GM12878 (cell line): ENCODE data around the gene ZNF22. TPM values are rescaled to one million over a fixed set of nuclear protein-coding genes. Genes with fewer than 3 reads are reported as not detected.

ENCODE experiments used
- BMI1 ChIP-seq: fragments of 450-650 bp; IDR thresholded peaks from 2 replicates; pipeline ENCODE4 v1.6.1; 2016; ENCODE audit warnings: mild to moderate bottlenecking, moderate library complexity, borderline replicate concordance
- GABPA ChIP-seq: IDR thresholded peaks from 2 replicates; pipeline ENCODE4 v1.6.1; 2014; ENCODE audit warnings: antibody characterized with exemption, low read depth, mild to moderate bottlenecking, inconsistent platforms
- IKZF2 ChIP-seq, 2 experiments: fragments of 450-650 bp; IDR thresholded peaks; 2 replicates each; pipeline ENCODE4 v1.6.1; 2017; ENCODE audit warnings: mild to moderate bottlenecking in 2 of 2, moderate library complexity in 2 of 2
- MTA2 ChIP-seq: fragments of 450-650 bp; IDR thresholded peaks from 2 replicates; pipeline ENCODE4 v1.6.1; 2016; ENCODE audit warnings: low read depth, mild to moderate bottlenecking, moderate library complexity
- MYC ChIP-seq: IDR thresholded peaks from 2 replicates; pipeline ENCODE4 v1.6.1; 2011; ENCODE audit warnings: mild to moderate bottlenecking, low read length, moderate library complexity, inconsistent platforms; ENCODE audit not compliant: insufficient read depth, insufficient replicate concordance, insufficient read length, severe bottlenecking
- PAX8 ChIP-seq: fragments of 450-650 bp; IDR thresholded peaks from 2 replicates; pipeline ENCODE4 v1.6.1; 2017; ENCODE audit warnings: mild to moderate bottlenecking, moderate library complexity
- POU2F2 ChIP-seq: IDR thresholded peaks from 3 replicates; pipeline ENCODE4 v1.6.1; 2011; ENCODE audit warnings: low read depth, mild to moderate bottlenecking, low read length, borderline replicate concordance
- RCOR1 ChIP-seq: conservative IDR thresholded peaks from 2 replicates; pipeline ENCODE4 v1.6.1; 2012; ENCODE audit warnings: low read depth, low read length, improper control_type of control experiment
- SPI1 ChIP-seq: IDR thresholded peaks from 2 replicates; pipeline ENCODE4 v1.6.1; 2011; ENCODE audit warnings: low read depth, mild to moderate bottlenecking, low read length, moderate library complexity, borderline replicate concordance; ENCODE audit not compliant: insufficient read depth
- STAT3 ChIP-seq: IDR thresholded peaks from 2 replicates; pipeline ENCODE4 v1.6.1; 2011; ENCODE audit warnings: low read depth, low read length, improper control_type of control experiment
- TCF12 ChIP-seq: IDR thresholded peaks from 2 replicates; pipeline ENCODE4 v1.6.1; 2011; ENCODE audit warnings: low read depth, mild to moderate bottlenecking, low read length
- WRNIP1 ChIP-seq: IDR thresholded peaks from 2 replicates; pipeline ENCODE4 v1.6.1; 2011; ENCODE audit warnings: low read depth, low read length, improper control_type of control experiment, borderline replicate concordance
- ZSCAN29 ChIP-seq: fragments of 450-650 bp; IDR thresholded peaks from 2 replicates; pipeline ENCODE4 v1.6.1; 2017; ENCODE audit warnings: mild to moderate bottlenecking, moderate library complexity
- polyA plus RNA-seq, 11 experiments: library from polyadenylated mRNA; depleted of rRNA in 4 of 11; unstranded in 6 of 11; stranded (reverse) in 5 of 11; fragments of >200 nt; fragmentation: Nextera tagmentation in 4 of 11; fragmentation: Illumina TruSeq in 1 of 11; extraction: Ambion mirVana in 4 of 11; extraction: Trizol in 1 of 11; gene quantifications; 1 replicate in 1 of 11; 2 replicates in 10 of 11; pipeline versions ENCODE4 v1.2.1 to v1.2.3, GENCODE V29; 2011 to 2016; ENCODE audit warnings: inconsistent platforms in 2 of 11, missing spikeins in 2 of 11, low read depth in 1 of 11
- total RNA-seq, 4 experiments: library from RNA; depleted of rRNA in 3 of 4; stranded (reverse); fragments of >200 nt in 3 of 4; fragmentation: Illumina TruSeq in 1 of 4; extraction: Trizol in 1 of 4; gene quantifications; 2 replicates each; pipeline versions ENCODE4 v1.2.1 to v1.2.3, GENCODE V29; 2013 to 2021
- TF ChIP-seq, protein P1 (sequence below): fragments of 450-650 bp; IDR thresholded peaks from 2 replicates; pipeline ENCODE4 v1.6.1; 2016; ENCODE audit warnings: mild to moderate bottlenecking
- TF ChIP-seq, protein P2 (sequence below): fragments of 450-650 bp; IDR thresholded peaks from 2 replicates; pipeline ENCODE4 v1.6.1; 2017; ENCODE audit warnings: mild to moderate bottlenecking, moderate library complexity
- TF ChIP-seq, protein P3 (sequence below): IDR thresholded peaks from 2 replicates; pipeline ENCODE4 v1.6.1; 2011; ENCODE audit warnings: low read depth, low read length, improper control_type of control experiment, borderline replicate concordance
- TF ChIP-seq, protein P4 (sequence below): IDR thresholded peaks from 2 replicates; pipeline ENCODE4 v1.6.1; 2011; ENCODE audit warnings: borderline replicate concordance, low read depth, mild to moderate bottlenecking, moderate library complexity, mixed read lengths, low read length; ENCODE audit not compliant: insufficient read depth; ENCODE audit errors: extremely low read length
- TF ChIP-seq, protein P5 (sequence below): fragments of 450-650 bp; formaldehyde crosslinking; IDR thresholded peaks from 2 replicates; pipeline ENCODE4 v1.4.0; 2020; ENCODE audit warnings: mild to moderate bottlenecking, moderate library complexity

ZNF22 gene
- total and polyA plus RNA-seq, 10 of the 15 experiments (the other 5 are each of a cell fraction or from before 2014, with no cell fraction given) = 31.1 to 74.4 (median 43.8) TPM

DNA sequence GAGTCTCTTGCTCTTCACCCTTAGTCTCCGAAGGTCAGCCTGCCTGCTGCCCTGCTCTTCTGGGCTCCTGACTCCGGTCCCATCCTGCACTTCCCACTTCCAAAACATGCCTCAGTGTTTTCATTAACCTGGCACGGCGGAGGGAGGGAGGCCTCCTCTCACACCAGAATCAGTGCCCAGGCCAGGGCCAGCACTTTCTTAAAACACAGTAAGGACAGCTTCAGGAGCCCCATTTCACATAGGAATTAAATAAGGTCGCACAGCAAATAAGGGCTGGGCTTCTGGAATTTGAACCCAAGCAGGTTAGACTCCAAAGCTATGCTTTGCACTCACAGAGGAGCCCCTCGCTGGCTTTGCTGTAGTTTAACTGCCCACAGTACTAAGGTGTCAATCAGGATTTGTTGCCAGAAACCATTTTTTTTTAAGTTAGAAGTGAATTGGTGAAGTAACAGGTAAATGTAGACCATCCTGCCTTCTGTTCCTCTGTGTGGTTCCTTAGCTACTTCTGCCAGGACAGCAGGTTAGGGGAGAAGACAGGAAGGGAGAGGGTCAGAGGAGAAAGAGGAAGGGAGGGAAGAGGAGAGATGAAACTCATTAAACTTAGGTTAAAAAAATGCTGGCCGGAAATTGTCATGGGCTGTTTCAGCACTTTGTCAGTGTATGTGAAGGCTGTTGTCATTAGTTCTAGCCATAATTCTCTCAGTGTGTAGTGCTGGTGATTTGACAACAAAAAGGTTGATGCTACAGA is 40.1 kb upstream of the ZNF22 start (continued):
- TF ChIP-seq, protein P1, sequence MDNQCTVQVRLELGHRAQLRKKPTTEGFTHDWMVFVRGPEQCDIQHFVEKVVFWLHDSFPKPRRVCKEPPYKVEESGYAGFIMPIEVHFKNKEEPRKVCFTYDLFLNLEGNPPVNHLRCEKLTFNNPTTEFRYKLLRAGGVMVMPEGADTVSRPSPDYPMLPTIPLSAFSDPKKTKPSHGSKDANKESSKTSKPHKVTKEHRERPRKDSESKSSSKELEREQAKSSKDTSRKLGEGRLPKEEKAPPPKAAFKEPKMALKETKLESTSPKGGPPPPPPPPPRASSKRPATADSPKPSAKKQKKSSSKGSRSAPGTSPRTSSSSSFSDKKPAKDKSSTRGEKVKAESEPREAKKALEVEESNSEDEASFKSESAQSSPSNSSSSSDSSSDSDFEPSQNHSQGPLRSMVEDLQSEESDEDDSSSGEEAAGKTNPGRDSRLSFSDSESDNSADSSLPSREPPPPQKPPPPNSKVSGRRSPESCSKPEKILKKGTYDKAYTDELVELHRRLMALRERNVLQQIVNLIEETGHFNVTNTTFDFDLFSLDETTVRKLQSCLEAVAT = no peak
- TF ChIP-seq SPI1 (peak; percentile 24; the same call in 1 of the 2 replicates), ZSCAN29 (no peak), GABPA (0 out of 2 replicates have a peak, but pooled peaks have one; percentile 32), WRNIP1 (no peak), BMI1 (no peak), PAX8 (no peak), RCOR1 (no peak), IKZF2 (IDR thresholded peaks at IDR 0.05) (peak; percentile 32 to 35; a peak in 2 of 4 replicates), TCF12 (no peak), POU2F2 (no peak), MTA2 (peak; percentile 56), STAT3 (no peak), MYC (no peak)
- TF ChIP-seq, protein P2, sequence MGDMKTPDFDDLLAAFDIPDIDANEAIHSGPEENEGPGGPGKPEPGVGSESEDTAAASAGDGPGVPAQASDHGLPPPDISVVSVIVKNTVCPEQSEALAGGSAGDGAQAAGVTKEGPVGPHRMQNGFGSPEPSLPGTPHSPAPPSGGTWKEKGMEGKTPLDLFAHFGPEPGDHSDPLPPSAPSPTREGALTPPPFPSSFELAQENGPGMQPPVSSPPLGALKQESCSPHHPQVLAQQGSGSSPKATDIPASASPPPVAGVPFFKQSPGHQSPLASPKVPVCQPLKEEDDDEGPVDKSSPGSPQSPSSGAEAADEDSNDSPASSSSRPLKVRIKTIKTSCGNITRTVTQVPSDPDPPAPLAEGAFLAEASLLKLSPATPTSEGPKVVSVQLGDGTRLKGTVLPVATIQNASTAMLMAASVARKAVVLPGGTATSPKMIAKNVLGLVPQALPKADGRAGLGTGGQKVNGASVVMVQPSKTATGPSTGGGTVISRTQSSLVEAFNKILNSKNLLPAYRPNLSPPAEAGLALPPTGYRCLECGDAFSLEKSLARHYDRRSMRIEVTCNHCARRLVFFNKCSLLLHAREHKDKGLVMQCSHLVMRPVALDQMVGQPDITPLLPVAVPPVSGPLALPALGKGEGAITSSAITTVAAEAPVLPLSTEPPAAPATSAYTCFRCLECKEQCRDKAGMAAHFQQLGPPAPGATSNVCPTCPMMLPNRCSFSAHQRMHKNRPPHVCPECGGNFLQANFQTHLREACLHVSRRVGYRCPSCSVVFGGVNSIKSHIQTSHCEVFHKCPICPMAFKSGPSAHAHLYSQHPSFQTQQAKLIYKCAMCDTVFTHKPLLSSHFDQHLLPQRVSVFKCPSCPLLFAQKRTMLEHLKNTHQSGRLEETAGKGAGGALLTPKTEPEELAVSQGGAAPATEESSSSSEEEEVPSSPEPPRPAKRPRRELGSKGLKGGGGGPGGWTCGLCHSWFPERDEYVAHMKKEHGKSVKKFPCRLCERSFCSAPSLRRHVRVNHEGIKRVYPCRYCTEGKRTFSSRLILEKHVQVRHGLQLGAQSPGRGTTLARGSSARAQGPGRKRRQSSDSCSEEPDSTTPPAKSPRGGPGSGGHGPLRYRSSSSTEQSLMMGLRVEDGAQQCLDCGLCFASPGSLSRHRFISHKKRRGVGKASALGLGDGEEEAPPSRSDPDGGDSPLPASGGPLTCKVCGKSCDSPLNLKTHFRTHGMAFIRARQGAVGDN = peak; percentile 80
- TF ChIP-seq, protein P3, sequence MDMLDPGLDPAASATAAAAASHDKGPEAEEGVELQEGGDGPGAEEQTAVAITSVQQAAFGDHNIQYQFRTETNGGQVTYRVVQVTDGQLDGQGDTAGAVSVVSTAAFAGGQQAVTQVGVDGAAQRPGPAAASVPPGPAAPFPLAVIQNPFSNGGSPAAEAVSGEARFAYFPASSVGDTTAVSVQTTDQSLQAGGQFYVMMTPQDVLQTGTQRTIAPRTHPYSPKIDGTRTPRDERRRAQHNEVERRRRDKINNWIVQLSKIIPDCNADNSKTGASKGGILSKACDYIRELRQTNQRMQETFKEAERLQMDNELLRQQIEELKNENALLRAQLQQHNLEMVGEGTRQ = no peak
- TF ChIP-seq, protein P4, sequence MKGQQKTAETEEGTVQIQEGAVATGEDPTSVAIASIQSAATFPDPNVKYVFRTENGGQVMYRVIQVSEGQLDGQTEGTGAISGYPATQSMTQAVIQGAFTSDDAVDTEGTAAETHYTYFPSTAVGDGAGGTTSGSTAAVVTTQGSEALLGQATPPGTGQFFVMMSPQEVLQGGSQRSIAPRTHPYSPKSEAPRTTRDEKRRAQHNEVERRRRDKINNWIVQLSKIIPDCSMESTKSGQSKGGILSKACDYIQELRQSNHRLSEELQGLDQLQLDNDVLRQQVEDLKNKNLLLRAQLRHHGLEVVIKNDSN = no peak
- TF ChIP-seq, protein P5, sequence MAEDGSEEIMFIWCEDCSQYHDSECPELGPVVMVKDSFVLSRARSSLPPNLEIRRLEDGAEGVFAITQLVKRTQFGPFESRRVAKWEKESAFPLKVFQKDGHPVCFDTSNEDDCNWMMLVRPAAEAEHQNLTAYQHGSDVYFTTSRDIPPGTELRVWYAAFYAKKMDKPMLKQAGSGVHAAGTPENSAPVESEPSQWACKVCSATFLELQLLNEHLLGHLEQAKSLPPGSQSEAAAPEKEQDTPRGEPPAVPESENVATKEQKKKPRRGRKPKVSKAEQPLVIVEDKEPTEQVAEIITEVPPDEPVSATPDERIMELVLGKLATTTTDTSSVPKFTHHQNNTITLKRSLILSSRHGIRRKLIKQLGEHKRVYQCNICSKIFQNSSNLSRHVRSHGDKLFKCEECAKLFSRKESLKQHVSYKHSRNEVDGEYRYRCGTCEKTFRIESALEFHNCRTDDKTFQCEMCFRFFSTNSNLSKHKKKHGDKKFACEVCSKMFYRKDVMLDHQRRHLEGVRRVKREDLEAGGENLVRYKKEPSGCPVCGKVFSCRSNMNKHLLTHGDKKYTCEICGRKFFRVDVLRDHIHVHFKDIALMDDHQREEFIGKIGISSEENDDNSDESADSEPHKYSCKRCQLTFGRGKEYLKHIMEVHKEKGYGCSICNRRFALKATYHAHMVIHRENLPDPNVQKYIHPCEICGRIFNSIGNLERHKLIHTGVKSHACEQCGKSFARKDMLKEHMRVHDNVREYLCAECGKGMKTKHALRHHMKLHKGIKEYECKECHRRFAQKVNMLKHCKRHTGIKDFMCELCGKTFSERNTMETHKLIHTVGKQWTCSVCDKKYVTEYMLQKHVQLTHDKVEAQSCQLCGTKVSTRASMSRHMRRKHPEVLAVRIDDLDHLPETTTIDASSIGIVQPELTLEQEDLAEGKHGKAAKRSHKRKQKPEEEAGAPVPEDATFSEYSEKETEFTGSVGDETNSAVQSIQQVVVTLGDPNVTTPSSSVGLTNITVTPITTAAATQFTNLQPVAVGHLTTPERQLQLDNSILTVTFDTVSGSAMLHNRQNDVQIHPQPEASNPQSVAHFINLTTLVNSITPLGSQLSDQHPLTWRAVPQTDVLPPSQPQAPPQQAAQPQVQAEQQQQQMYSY (CRISPR knock-in tag) = no peak
